NCI-H187 treated with DMSO at 0.1 percent for 48 hours (cell line): ENCODE measurements around the gene FAM180B.

Experiments used
- DNase-seq: peaks from one replicate; lab custom pipeline; 2025; lab: John Stamatoyannopoulos, UW

FAM180B gene

GRCh38 chr11:47569646-47570045 lies 16.8 kb upstream of the FAM180B start:
- DNase-seq: no peak

- no peak for DNase-seq
Measured at GRCh38 chr11:47570651-47571356, 15.7 kb upstream of the FAM180B start.

GRCh38 chr11:47571357-47571729 lies 15.1 kb upstream of the FAM180B start:
- no peak for DNase-seq

- no peak for DNase-seq
Measured at GRCh38 chr11:47571895-47572294, 14.6 kb upstream of the FAM180B start.

GRCh38 chr11:47572715-47573255 lies 13.7 kb upstream of the FAM180B start:
- no peak for DNase-seq

GRCh38 chr11:47573321-47573720 lies 13.2 kb upstream of the FAM180B start:
- no peak for DNase-seq

GRCh38 chr11:47577460-47578041 lies 8.9 kb upstream of the FAM180B start:
- DNase-seq: no peak

GRCh38 chr11:47578524-47579494 lies 7.7 kb upstream of the FAM180B start, which contains the start of the genes KBTBD4 and NDUFS3:
TSS of gene KBTBD4 (minus strand) at chr11:47578970. CDS start at chr11:47578951, 19 bp downstream.
TSS of gene NDUFS3 (plus strand) at chr11:47579074. CDS start at chr11:47579092, 18 bp downstream.
- DNase-seq: peak; percentile 85

- no peak for DNase-seq
Measured at GRCh38 chr11:47583844-47584243, 2.6 kb upstream of the FAM180B start.

- DNase-seq: no peak
Measured at GRCh38 chr11:47587039-47587716, 700 bp downstream of the FAM180B start.

- no peak for DNase-seq
Measured at GRCh38 chr11:47587723-47588326, 1.3 kb downstream of the FAM180B start.

GRCh38 chr11:47589118-47589517 lies 2.6 kb downstream of the FAM180B start:
- no peak for DNase-seq

GRCh38 chr11:47589584-47589976 lies 3.1 kb downstream of the FAM180B start:
- DNase-seq: no peak

GRCh38 chr11:47589977-47590861 lies 3.7 kb downstream of the FAM180B start:
- no peak for DNase-seq

- no peak for DNase-seq
Measured at GRCh38 chr11:47591764-47592163, 5.3 kb downstream of the FAM180B start.

GRCh38 chr11:47592251-47592650 lies 5.8 kb downstream of the FAM180B start:
- DNase-seq: no peak

- no peak for DNase-seq
Measured at GRCh38 chr11:47592970-47593369, 6.5 kb downstream of the FAM180B start.

- no peak for DNase-seq
Measured at GRCh38 chr11:47593492-47593933, 7.0 kb downstream of the FAM180B start.

GRCh38 chr11:47593934-47594855 lies 7.7 kb downstream of the FAM180B start, which contains the start of gene C1QTNF4:
TSS of gene C1QTNF4 (minus strand) at chr11:47594411. CDS start at chr11:47590810, 3,601 bp downstream.
- no peak for DNase-seq
